Measurements from ENCODE around the gene GADD45G.

GRCh38 chr9:89647366-89648128 is 42.7 kb downstream of the GADD45G start:
- TF ChIP-seq, protein P1, sequence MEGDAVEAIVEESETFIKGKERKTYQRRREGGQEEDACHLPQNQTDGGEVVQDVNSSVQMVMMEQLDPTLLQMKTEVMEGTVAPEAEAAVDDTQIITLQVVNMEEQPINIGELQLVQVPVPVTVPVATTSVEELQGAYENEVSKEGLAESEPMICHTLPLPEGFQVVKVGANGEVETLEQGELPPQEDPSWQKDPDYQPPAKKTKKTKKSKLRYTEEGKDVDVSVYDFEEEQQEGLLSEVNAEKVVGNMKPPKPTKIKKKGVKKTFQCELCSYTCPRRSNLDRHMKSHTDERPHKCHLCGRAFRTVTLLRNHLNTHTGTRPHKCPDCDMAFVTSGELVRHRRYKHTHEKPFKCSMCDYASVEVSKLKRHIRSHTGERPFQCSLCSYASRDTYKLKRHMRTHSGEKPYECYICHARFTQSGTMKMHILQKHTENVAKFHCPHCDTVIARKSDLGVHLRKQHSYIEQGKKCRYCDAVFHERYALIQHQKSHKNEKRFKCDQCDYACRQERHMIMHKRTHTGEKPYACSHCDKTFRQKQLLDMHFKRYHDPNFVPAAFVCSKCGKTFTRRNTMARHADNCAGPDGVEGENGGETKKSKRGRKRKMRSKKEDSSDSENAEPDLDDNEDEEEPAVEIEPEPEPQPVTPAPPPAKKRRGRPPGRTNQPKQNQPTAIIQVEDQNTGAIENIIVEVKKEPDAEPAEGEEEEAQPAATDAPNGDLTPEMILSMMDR (IDR thresholded peaks at IDR 0.05), result no peak
- TF ChIP-seq ZFX (IDR thresholded peaks at IDR 0.05; ENCODE audit: borderline replicate concordance), result no peak
